BJ (cell line): Measurements from ENCODE around the gene MRPL41. TPM values are rescaled to one million over a fixed set of nuclear protein-coding genes. Genes with fewer than 3 reads are reported as not detected.

Experiments used
- CTCF ChIA-PET: fragments of 350-600 bp; formaldehyde crosslinking; extraction: SDS; loops from one replicate; lab custom pipeline; 2021; ENCODE audit warnings: antibody characterized with exemption, inconsistent platforms; lab: Yijun Ruan, JAX
- POLR2A ChIA-PET: fragments of 300-600 bp; sonication (Branson Sonifier 250); formaldehyde crosslinking; extraction: SDS; loops from one replicate; lab custom pipeline; 2021; ENCODE audit warnings: antibody characterized with exemption; lab: Charles Lee
- DNase-seq: peaks from one replicate; pipeline ENCODE4 v3.0.0-alpha.2; 2011; ENCODE audit warnings: low read depth
- H3K27me3 ChIP-seq: 2 replicates; pipeline ENCODE4 v1.6.0; 2011; ENCODE audit warnings: low read length; ENCODE audit not compliant: control insufficient read depth, insufficient read depth
- H3K36me3 ChIP-seq: 2 replicates; pipeline ENCODE4 v1.5.1; 2011; ENCODE audit warnings: low read length; ENCODE audit not compliant: control insufficient read depth, insufficient read depth
- H3K4me3 ChIP-seq: 2 replicates; pipeline ENCODE4 v1.5.1; 2011; ENCODE audit warnings: low read depth, mild to moderate bottlenecking, control low read depth, low read length
- polyA plus RNA-seq: library from polyadenylated mRNA; depleted of rRNA; stranded (reverse); fragments of >200 nt; gene quantifications from 2 replicates; pipeline ENCODE4 v1.2.3, GENCODE V29; 2011
- TF ChIP-seq, protein P1 (sequence below): IDR thresholded peaks from 2 replicates; pipeline ENCODE4 v1.5.1; 2011; ENCODE audit warnings: low read depth, mild to moderate bottlenecking, control low read depth, inconsistent platforms, low read length, moderate library complexity; ENCODE audit not compliant: insufficient read depth

The MRPL41 gene
- polyA plus RNA-seq, 1 experiment, result 28.7 TPM

DNA sequence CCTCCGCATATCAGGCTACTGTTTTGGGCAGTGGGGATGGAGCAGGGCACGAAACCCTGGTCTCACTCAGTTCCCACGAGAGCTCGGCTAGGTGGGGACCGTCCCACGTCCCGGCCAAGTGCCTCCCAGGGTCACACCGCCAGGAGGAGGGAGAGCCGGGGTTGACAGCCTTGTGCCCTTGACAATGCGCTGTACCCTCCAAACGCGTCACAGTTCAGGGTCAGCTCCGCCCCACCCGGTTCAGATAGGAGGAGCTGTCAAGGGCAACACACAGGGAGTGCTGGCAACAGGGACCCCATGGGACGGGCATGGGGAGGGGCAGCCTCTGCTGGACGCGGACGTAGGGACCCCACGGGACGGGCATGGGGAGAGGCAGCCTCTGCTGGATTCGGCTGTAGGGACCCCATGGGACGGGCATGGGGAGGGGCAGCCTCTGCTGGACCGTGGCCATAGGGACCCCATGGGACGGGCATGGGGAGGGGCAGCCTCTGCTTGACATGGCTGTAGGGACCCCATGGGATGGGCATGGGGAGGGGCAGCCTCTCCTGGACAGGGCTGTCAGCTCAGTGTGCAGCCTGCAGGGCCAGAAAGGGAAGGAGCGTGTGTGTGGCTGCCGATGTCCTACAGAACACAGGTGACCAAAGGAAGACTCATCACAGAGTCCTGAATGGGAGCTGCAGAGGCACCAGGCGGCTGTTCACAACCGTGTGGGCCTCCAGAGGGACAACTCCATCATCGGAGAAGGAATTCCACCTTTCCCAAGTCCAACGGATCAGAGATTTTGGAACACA lies 30.9 kb upstream of the MRPL41 start:
- ChIA-PET CTCF (interaction anchor here (1.7 kb wide), 2 partner anchors 14 to 234 kb away, joined by 4 read pairs; no protein-coding TSS in a partner anchor), POLR2A (no interaction called here)
- DNase-seq, result no peak

DNA sequence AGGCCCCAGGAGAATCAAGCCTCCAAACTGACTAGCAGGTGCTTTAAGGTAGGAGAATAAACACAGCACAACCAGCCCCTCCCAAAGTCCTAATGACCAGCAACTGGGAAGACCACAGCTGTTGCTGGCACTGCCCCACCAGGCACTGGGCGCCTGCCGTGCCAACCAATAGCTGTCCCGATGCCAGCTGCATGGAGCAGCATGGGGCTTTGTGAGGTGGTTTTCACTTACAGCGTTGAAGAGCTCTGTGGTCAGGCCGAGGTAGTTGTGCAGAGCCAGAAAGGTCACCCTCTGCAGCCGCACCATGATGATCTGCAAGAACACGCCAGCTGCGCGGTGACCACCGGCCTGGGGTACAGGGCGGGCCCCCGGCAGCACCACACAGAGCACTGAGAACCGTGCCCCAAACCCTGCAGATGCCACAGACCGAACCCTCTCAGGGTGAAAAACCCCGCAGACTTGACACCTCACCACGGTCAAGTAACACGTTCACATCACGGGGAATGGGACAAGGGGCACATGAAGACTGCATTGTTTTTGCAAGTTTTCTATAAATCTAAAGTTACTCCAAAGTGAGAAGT lies 30.2 kb upstream of the MRPL41 start:
- no peak overlapping the region for H3K4me3 ChIP-seq
- POLR2A ChIA-PET, result no interaction called here
- CTCF ChIA-PET, result interaction anchor here (1.4 to 1.7 kb wide), 3 partner anchors 13 to 235 kb away, joined by 4 read pairs; partner anchors contain the start of genes EXD3 and NOXA1
- H3K27me3 ChIP-seq, result no peaks in the 10 kb centered on the region
- TF ChIP-seq, protein P1, sequence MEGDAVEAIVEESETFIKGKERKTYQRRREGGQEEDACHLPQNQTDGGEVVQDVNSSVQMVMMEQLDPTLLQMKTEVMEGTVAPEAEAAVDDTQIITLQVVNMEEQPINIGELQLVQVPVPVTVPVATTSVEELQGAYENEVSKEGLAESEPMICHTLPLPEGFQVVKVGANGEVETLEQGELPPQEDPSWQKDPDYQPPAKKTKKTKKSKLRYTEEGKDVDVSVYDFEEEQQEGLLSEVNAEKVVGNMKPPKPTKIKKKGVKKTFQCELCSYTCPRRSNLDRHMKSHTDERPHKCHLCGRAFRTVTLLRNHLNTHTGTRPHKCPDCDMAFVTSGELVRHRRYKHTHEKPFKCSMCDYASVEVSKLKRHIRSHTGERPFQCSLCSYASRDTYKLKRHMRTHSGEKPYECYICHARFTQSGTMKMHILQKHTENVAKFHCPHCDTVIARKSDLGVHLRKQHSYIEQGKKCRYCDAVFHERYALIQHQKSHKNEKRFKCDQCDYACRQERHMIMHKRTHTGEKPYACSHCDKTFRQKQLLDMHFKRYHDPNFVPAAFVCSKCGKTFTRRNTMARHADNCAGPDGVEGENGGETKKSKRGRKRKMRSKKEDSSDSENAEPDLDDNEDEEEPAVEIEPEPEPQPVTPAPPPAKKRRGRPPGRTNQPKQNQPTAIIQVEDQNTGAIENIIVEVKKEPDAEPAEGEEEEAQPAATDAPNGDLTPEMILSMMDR, result no peak
- 0 out of 2 replicates have a peak, but pooled peaks cover 1% of the 10 kb centered on the region for H3K36me3 ChIP-seq
- no peak for DNase-seq

More for the DNA sequence above, 30.9 kb upstream of the MRPL41 start:
- Histone ChIP-seq H3K36me3 (0 out of 2 replicates have a peak, but pooled peaks cover 1% of the 10 kb centered on the region), H3K4me3 (no peak overlapping the region), H3K27me3 (no peaks in the 10 kb centered on the region)
- TF ChIP-seq, protein P1, result no peak

DNA sequence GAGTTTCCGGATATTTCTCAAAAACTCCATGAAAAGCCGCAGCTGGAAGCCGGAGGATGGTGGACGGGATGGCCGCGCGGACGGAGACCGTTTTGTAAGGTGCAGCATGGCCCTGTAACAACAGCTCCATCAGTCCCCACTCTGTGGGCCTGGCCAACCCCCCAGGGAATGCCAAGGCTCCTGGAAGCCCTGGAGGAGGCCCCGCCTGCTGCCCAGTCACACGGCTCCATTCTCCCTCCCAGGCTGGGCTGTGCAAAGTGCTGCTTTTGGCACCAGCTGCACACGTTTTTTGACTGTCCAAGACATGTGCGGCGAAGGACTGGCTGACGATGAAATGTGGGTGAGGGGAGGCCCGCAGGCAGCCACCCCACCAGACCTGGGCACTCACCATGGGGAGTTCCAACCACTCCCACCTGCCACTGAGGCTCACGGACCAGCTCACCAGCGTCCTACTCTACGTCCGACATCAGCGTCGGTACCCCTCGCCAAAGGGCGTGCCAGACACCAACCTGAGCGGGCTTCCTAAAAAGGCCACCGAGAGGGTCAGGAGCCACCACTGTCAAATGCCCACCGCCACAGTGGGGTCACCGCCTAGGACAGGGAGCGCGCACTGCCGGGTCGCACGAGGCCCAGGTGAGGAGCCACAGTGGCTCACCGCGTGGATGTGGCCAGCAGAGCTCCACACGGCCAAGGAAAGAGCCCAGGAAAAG lies 28.8 kb upstream of the MRPL41 start:
- Histone ChIP-seq H3K27me3 (no peaks in the 10 kb centered on the region), H3K4me3 (no peak overlapping the region), H3K36me3 (0 out of 2 replicates have a peak, but pooled peaks cover 1% of the 10 kb centered on the region)
- no peak for DNase-seq
- ChIA-PET POLR2A (no interaction called here), CTCF (interaction anchor here (0.7 to 1.7 kb wide), 4 partner anchors 12 to 220 kb away, joined by 3 to 4 read pairs (median 4); partner anchors contain the start of genes EXD3, NOXA1 and NRARP)
- TF ChIP-seq, protein P1, result no peak

DNA sequence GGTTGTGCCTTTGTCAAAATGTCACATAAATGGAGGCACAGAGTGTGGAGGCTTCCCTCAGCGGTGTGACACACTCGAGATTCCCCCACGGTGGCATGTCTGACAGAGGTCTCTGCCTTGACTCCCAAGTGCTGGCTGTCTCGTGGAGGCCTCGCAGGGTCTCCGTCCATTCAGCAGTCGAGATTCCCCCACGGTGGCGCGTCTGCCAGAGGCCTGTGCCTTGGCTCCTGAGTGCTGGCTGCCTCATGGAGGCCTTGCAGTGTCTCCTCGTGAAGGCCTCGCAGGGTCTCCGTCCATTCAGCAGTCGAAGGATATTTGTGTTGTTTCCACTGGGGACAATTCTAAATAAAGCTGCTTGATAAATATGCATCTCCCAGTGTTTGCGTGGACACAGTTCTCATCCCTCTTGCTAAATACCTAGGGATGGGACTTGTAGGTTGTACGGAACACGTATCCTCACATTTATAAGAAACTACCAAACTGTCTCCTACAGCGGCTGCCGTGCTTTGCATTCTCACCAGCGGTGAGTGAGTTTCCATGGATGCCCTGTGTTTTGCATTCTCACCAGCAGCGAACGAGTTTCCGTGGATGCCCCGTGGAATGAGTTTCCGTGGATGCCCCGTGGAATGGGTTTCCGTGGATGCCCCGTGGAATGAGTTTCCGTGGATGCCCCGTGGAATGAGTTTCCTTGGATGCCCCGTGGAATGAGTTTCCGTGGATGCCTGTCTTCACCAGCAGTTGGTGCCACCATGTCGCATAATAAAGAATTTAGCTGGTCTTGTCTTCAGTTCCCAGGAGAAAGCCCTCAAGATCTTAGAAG lies 27.3 kb upstream of the MRPL41 start:
- POLR2A ChIA-PET, result no interaction called here
- H3K27me3 ChIP-seq, result peaks cover 2% of the 10 kb centered on the region; the same call in 1 of the 2 replicates
- no peak overlapping the region for H3K4me3 ChIP-seq
- no peak for DNase-seq
- CTCF ChIA-PET, result interaction anchor here (0.8 to 1.9 kb wide), 5 partner anchors 10 to 247 kb away, joined by 3 to 7 read pairs (median 3); partner anchors contain the start of genes EXD3, NOXA1 and TOR4A
- 0 out of 2 replicates have a peak, but pooled peaks cover 1% of the 10 kb centered on the region for H3K36me3 ChIP-seq
- TF ChIP-seq, protein P1, result no peak
